ENCODE measurements around the gene DLD. TPM values are rescaled to one million over a fixed set of nuclear protein-coding genes. Genes with fewer than 3 reads are reported as not detected.

Gene DLD
- polyA plus RNA-seq, 1 donor (not counting 4 experiments of a cell fraction or from before 2014, with no cell fraction given): 153 TPM

GRCh38 chr7:107926481-107926880 is 35.5 kb downstream of the DLD start:
- H3K27me3 ChIP-seq (ENCODE audit: control insufficient read depth, extremely low read depth, insufficient read depth, low read length): no peaks in the 10 kb centered on the region
- TF ChIP-seq EZH2 (IDR thresholded peaks at IDR 0.05; ENCODE audit: low read length) (no peak), CTCF (optimal IDR thresholded peaks at IDR 0.05 in 1 of 3, IDR thresholded peaks at IDR 0.05 in 1 of 3, conservative IDR thresholded peaks at IDR 0.05 in 1 of 3; ENCODE audit: extremely low read depth in 1 of 3, insufficient read depth in 2 of 3, low read length in 3 of 3) (no peak)
- peaks cover 24 to 27% of the 10 kb centered on the region in 2 experiments for H3K36me3 ChIP-seq (ENCODE audit: control insufficient read depth in 2 of 2, extremely low read depth in 1 of 2, insufficient read depth in 2 of 2, low read length in 2 of 2)
- peaks cover 2% of the 10 kb centered on the region for H3K4me1 ChIP-seq (ENCODE audit: control insufficient read depth, extremely low read depth, insufficient read depth, low read length)
- H3K9me3 ChIP-seq (ENCODE audit: control insufficient read depth, low read depth, low read length): no peaks in the 10 kb centered on the region
- H3K9ac ChIP-seq (ENCODE audit: control insufficient read depth, extremely low read depth, insufficient read depth, low read length): no peak overlapping the region
- no peak overlapping the region for H3K4me3 ChIP-seq (ENCODE audit: control insufficient read depth in 2 of 3, extremely low read depth in 1 of 3, insufficient read depth in 2 of 3, low read depth in 1 of 3, low read length in 3 of 3)
- no peaks in the 10 kb centered on the region for H3K79me2 ChIP-seq (ENCODE audit: control insufficient read depth, insufficient read depth, low read length)
- FAIRE-seq (no peak), DNase-seq (ENCODE audit: low read depth, low spot score) (no peak)
- no peak overlapping the region for H3K27ac ChIP-seq (ENCODE audit: control insufficient read depth, insufficient read depth, low read length)
- dilution Hi-C loops (cut with MboI; ENCODE audit: extremely low pct_ligation_motif_present, low sequenced_read_pairs): no loop called here
- no peaks in the 10 kb centered on the region for H4K20me1 ChIP-seq (ENCODE audit: control insufficient read depth, extremely low read depth, insufficient read depth, low read length)
- no peak overlapping the region for H3K4me2 ChIP-seq (ENCODE audit: control insufficient read depth, extremely low read depth, insufficient read depth, low read depth, low read length)
- H3K9me1 ChIP-seq (ENCODE audit: control insufficient read depth, extremely low read depth, insufficient read depth, low read length): no peaks in the 10 kb centered on the region
- no peak overlapping the region for H2AFZ ChIP-seq (ENCODE audit: control insufficient read depth, low read length)

- H3K79me2 ChIP-seq (ENCODE audit: control insufficient read depth, insufficient read depth, low read length): no peaks in the 10 kb centered on the region
- DNase-seq (ENCODE audit: low read depth, low spot score) (no peak), FAIRE-seq (no peak)
- no peaks in the 10 kb centered on the region for H3K9me3 ChIP-seq (ENCODE audit: control insufficient read depth, low read depth, low read length)
- no peak overlapping the region for H3K9ac ChIP-seq (ENCODE audit: control insufficient read depth, extremely low read depth, insufficient read depth, low read length)
- H2AFZ ChIP-seq (ENCODE audit: control insufficient read depth, low read length): no peak overlapping the region
- no peak overlapping the region for H3K4me2 ChIP-seq (ENCODE audit: control insufficient read depth, extremely low read depth, insufficient read depth, low read depth, low read length)
- dilution Hi-C loops (cut with MboI; ENCODE audit: extremely low pct_ligation_motif_present, low sequenced_read_pairs): no loop called here
- TF ChIP-seq CTCF (optimal IDR thresholded peaks at IDR 0.05 in 1 of 3, IDR thresholded peaks at IDR 0.05 in 1 of 3, conservative IDR thresholded peaks at IDR 0.05 in 1 of 3; ENCODE audit: extremely low read depth in 1 of 3, insufficient read depth in 2 of 3, low read length in 3 of 3) (no peak), EZH2 (IDR thresholded peaks at IDR 0.05; ENCODE audit: low read length) (no peak)
- H4K20me1 ChIP-seq (ENCODE audit: control insufficient read depth, extremely low read depth, insufficient read depth, low read length): no peaks in the 10 kb centered on the region
- H3K27ac ChIP-seq (ENCODE audit: control insufficient read depth, insufficient read depth, low read length): no peak overlapping the region
- no peaks in the 10 kb centered on the region for H3K27me3 ChIP-seq (ENCODE audit: control insufficient read depth, extremely low read depth, insufficient read depth, low read length)
- H3K36me3 ChIP-seq (ENCODE audit: control insufficient read depth in 2 of 2, extremely low read depth in 1 of 2, insufficient read depth in 2 of 2, low read length in 2 of 2): peaks cover 30 to 41% of the 10 kb centered on the region in 2 experiments
- H3K4me1 ChIP-seq (ENCODE audit: control insufficient read depth, extremely low read depth, insufficient read depth, low read length): no peaks in the 10 kb centered on the region
- H3K9me1 ChIP-seq (ENCODE audit: control insufficient read depth, extremely low read depth, insufficient read depth, low read length): peaks cover 4% of the 10 kb centered on the region
- no peak overlapping the region for H3K4me3 ChIP-seq (ENCODE audit: control insufficient read depth in 2 of 3, extremely low read depth in 1 of 3, insufficient read depth in 2 of 3, low read depth in 1 of 3, low read length in 3 of 3)
Observed at GRCh38 chr7:107931740-107932515, 40.9 kb downstream of the DLD start.
